Measurements from ENCODE around the gene DEF6.

GRCh38 chr6:35312807-35313206 is 15.2 kb downstream of the DEF6 start:
- TF ChIP-seq CTCF (IDR thresholded peaks at IDR 0.05; ENCODE audit: low read depth, low read length, missing input control) (no peak), NR2F2 (IDR thresholded peaks at IDR 0.05) (no peak)

All from liver (tissue), 3 donors.